ENCODE data around the gene LYZL4.

DNA sequence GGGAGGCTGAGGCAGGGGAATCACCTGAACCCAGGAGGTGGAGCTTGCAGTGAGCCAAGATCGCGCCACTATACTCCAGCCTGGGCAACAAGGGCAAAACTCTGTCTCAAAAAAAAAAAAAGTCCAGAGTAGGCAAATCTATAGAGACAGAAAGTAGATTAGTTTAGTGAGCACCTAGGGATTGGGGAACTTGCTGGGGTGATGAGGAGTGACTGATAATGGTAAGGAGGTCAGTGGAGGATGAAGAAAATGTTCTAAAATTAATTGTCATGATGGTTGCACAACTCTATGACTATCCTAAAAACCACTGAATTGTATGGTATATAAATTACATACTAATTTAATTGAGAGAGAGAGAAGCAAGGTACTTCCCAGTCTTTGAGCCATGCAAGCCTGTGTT, 27.8 kb upstream of the LYZL4 start:
- no peak for TF ChIP-seq EZH2phosphoT487 (IDR thresholded peaks at IDR 0.05; ENCODE audit: borderline replicate concordance, low read length)
- TF ChIP-seq, protein P1, sequence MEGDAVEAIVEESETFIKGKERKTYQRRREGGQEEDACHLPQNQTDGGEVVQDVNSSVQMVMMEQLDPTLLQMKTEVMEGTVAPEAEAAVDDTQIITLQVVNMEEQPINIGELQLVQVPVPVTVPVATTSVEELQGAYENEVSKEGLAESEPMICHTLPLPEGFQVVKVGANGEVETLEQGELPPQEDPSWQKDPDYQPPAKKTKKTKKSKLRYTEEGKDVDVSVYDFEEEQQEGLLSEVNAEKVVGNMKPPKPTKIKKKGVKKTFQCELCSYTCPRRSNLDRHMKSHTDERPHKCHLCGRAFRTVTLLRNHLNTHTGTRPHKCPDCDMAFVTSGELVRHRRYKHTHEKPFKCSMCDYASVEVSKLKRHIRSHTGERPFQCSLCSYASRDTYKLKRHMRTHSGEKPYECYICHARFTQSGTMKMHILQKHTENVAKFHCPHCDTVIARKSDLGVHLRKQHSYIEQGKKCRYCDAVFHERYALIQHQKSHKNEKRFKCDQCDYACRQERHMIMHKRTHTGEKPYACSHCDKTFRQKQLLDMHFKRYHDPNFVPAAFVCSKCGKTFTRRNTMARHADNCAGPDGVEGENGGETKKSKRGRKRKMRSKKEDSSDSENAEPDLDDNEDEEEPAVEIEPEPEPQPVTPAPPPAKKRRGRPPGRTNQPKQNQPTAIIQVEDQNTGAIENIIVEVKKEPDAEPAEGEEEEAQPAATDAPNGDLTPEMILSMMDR (IDR thresholded peaks at IDR 0.05; ENCODE audit: low read depth, low read length, poor library complexity, severe bottlenecking), result no peak
